ENCODE data around the gene CRIP2.

Gene CRIP2

GRCh38 chr14:105450123-105450505 is 24.5 kb upstream of the CRIP2 start:
- Histone ChIP-seq H3K9ac (ENCODE audit: insufficient read length, low read depth) (no peak overlapping the region), H3K4me3 (ENCODE audit: insufficient read length, low read depth) (no peak overlapping the region), H3K9me3 (ENCODE audit: insufficient read depth, low read length) (no peaks in the 10 kb centered on the region), H3K4me1 (ENCODE audit: insufficient read depth, insufficient read length) (peaks cover 7% of the 10 kb centered on the region), H3K36me3 (ENCODE audit: insufficient read depth, insufficient read length, low read length) (peaks cover 74% of the 10 kb centered on the region), H3K27me3 (ENCODE audit: insufficient read depth, insufficient read length) (no peaks in the 10 kb centered on the region)
- no peak for DNase-seq (ENCODE audit: low read depth, low spot score)
- TF ChIP-seq YY1 (IDR thresholded peaks at IDR 0.05; ENCODE audit: insufficient read depth, insufficient read length) (no peak), ZNF274 (IDR thresholded peaks at IDR 0.05; ENCODE audit: low read depth, low read length) (no peak), SUZ12 (IDR thresholded peaks at IDR 0.05; ENCODE audit: extremely low read depth, insufficient read depth, insufficient read length) (no peak)

GRCh38 chr14:105450864-105451720 is 23.5 kb upstream of the CRIP2 start:
- peaks cover 75% of the 10 kb centered on the region for H3K36me3 ChIP-seq (ENCODE audit: insufficient read depth, insufficient read length, low read length)
- TF ChIP-seq SUZ12 (IDR thresholded peaks at IDR 0.05; ENCODE audit: extremely low read depth, insufficient read depth, insufficient read length) = no peak
- no peak for TF ChIP-seq ZNF274 (IDR thresholded peaks at IDR 0.05; ENCODE audit: low read depth, low read length)
- no peak for TF ChIP-seq YY1 (IDR thresholded peaks at IDR 0.05; ENCODE audit: insufficient read depth, insufficient read length)

GRCh38 chr14:105452963-105453362 is 21.7 kb upstream of the CRIP2 start:
- Histone ChIP-seq H3K4me3 (ENCODE audit: insufficient read length, low read depth) (no peak overlapping the region), H3K9me3 (ENCODE audit: insufficient read depth, low read length) (no peaks in the 10 kb centered on the region), H3K9ac (ENCODE audit: insufficient read length, low read depth) (no peak overlapping the region), H3K27me3 (ENCODE audit: insufficient read depth, insufficient read length) (no peaks in the 10 kb centered on the region), H3K36me3 (ENCODE audit: insufficient read depth, insufficient read length, low read length) (peaks cover 78% of the 10 kb centered on the region), H3K4me1 (ENCODE audit: insufficient read depth, insufficient read length) (peaks cover under 1% of the 10 kb centered on the region)
- no peak for TF ChIP-seq ZNF274 (IDR thresholded peaks at IDR 0.05; ENCODE audit: low read depth, low read length)
- no peak for TF ChIP-seq SUZ12 (IDR thresholded peaks at IDR 0.05; ENCODE audit: extremely low read depth, insufficient read depth, insufficient read length)
- TF ChIP-seq YY1 (IDR thresholded peaks at IDR 0.05; ENCODE audit: insufficient read depth, insufficient read length) = no peak
- DNase-seq (ENCODE audit: low read depth, low spot score) = no peak

More at GRCh38 chr14:105450864-105451720, 23.5 kb upstream of the CRIP2 start:
- H3K4me1 ChIP-seq (ENCODE audit: insufficient read depth, insufficient read length) = peaks cover 7% of the 10 kb centered on the region
- no peaks in the 10 kb centered on the region for H3K9me3 ChIP-seq (ENCODE audit: insufficient read depth, low read length)
- no peak overlapping the region for H3K4me3 ChIP-seq (ENCODE audit: insufficient read length, low read depth)
- no peak overlapping the region for H3K9ac ChIP-seq (ENCODE audit: insufficient read length, low read depth)
- H3K27me3 ChIP-seq (ENCODE audit: insufficient read depth, insufficient read length) = no peaks in the 10 kb centered on the region
- no peak for DNase-seq (ENCODE audit: low read depth, low spot score)

- Histone ChIP-seq H3K36me3 (ENCODE audit: insufficient read depth, insufficient read length, low read length) (peaks cover 77% of the 10 kb centered on the region), H3K27me3 (ENCODE audit: insufficient read depth, insufficient read length) (no peaks in the 10 kb centered on the region), H3K9me3 (ENCODE audit: insufficient read depth, low read length) (no peaks in the 10 kb centered on the region), H3K9ac (ENCODE audit: insufficient read length, low read depth) (no peak overlapping the region), H3K4me1 (ENCODE audit: insufficient read depth, insufficient read length) (no peaks in the 10 kb centered on the region), H3K4me3 (ENCODE audit: insufficient read length, low read depth) (no peak overlapping the region)
- TF ChIP-seq YY1 (IDR thresholded peaks at IDR 0.05; ENCODE audit: insufficient read depth, insufficient read length) (no peak), SUZ12 (IDR thresholded peaks at IDR 0.05; ENCODE audit: extremely low read depth, insufficient read depth, insufficient read length) (no peak), ZNF274 (IDR thresholded peaks at IDR 0.05; ENCODE audit: low read depth, low read length) (no peak)
- no peak for DNase-seq (ENCODE audit: low read depth, low spot score)
These were observed 20.8 kb upstream of the CRIP2 start for GRCh38 chr14:105453847-105454246.

- no peak overlapping the region for H3K9ac ChIP-seq (ENCODE audit: insufficient read length, low read depth)
- no peaks in the 10 kb centered on the region for H3K4me1 ChIP-seq (ENCODE audit: insufficient read depth, insufficient read length)
- no peak overlapping the region for H3K4me3 ChIP-seq (ENCODE audit: insufficient read length, low read depth)
- H3K9me3 ChIP-seq (ENCODE audit: insufficient read depth, low read length) = no peaks in the 10 kb centered on the region
- no peak for TF ChIP-seq ZNF274 (IDR thresholded peaks at IDR 0.05; ENCODE audit: low read depth, low read length)
- TF ChIP-seq YY1 (IDR thresholded peaks at IDR 0.05; ENCODE audit: insufficient read depth, insufficient read length) = no peak
- TF ChIP-seq SUZ12 (IDR thresholded peaks at IDR 0.05; ENCODE audit: extremely low read depth, insufficient read depth, insufficient read length) = no peak
- no peaks in the 10 kb centered on the region for H3K27me3 ChIP-seq (ENCODE audit: insufficient read depth, insufficient read length)
- DNase-seq (ENCODE audit: low read depth, low spot score) = no peak
- peaks cover 66% of the 10 kb centered on the region for H3K36me3 ChIP-seq (ENCODE audit: insufficient read depth, insufficient read length, low read length)
These were observed 19.5 kb upstream of the CRIP2 start for GRCh38 chr14:105455086-105455640.

- no peaks in the 10 kb centered on the region for H3K27me3 ChIP-seq (ENCODE audit: insufficient read depth, insufficient read length)
- no peaks in the 10 kb centered on the region for H3K9me3 ChIP-seq (ENCODE audit: insufficient read depth, low read length)
- H3K36me3 ChIP-seq (ENCODE audit: insufficient read depth, insufficient read length, low read length) = peaks cover 66% of the 10 kb centered on the region
- TF ChIP-seq SUZ12 (IDR thresholded peaks at IDR 0.05; ENCODE audit: extremely low read depth, insufficient read depth, insufficient read length) (no peak), YY1 (IDR thresholded peaks at IDR 0.05; ENCODE audit: insufficient read depth, insufficient read length) (no peak), ZNF274 (IDR thresholded peaks at IDR 0.05; ENCODE audit: low read depth, low read length) (no peak)
- no peaks in the 10 kb centered on the region for H3K4me1 ChIP-seq (ENCODE audit: insufficient read depth, insufficient read length)
- H3K4me3 ChIP-seq (ENCODE audit: insufficient read length, low read depth) = no peak overlapping the region
- no peak for DNase-seq (ENCODE audit: low read depth, low spot score)
- no peak overlapping the region for H3K9ac ChIP-seq (ENCODE audit: insufficient read length, low read depth)
These were observed 18.6 kb upstream of the CRIP2 start for GRCh38 chr14:105455766-105456660.

Data from NT2/D1 (cell line).